Ovary (tissue), 9 donors: ENCODE results near the gene DIP2C. TPM values are rescaled to one million over a fixed set of nuclear protein-coding genes. Genes with fewer than 3 reads are reported as not detected.

Experiments used
- DNase-seq, 5 donors: peaks; one replicate each; pipeline ENCODE4 v3.0.0-alpha.2; 2019 to 2020
- H3K27ac ChIP-seq, 2 donors: fragments of 200-600 bp; one replicate each; pipeline versions ENCODE4 v1.5.1 to v1.8.0; 2019 to 2022
- H3K27me3 ChIP-seq: fragments of 200-600 bp; one replicate; pipeline ENCODE4 v1.8.0; 2022
- H3K36me3 ChIP-seq: fragments of 200-600 bp; sonication (generic); one replicate; pipeline ENCODE4 v1.5.1; 2019
- H3K4me1 ChIP-seq: one replicate; pipeline ENCODE4 v1.8.1; 2013; ENCODE audit warnings: mild to moderate bottlenecking, moderate library complexity; ENCODE audit not compliant: insufficient read depth
- H3K4me3 ChIP-seq: fragments of 200-600 bp; sonication (generic); one replicate; pipeline ENCODE4 v1.5.1; 2017
- H3K9me3 ChIP-seq, 2 donors: fragments of 200-600 bp in 1 of 2; sonication (generic) in 1 of 2; one replicate each; pipeline versions ENCODE4 v1.5.1 to v1.8.1; 2013 to 2019; ENCODE audit warnings: mild to moderate bottlenecking in 1 of 2, moderate library complexity in 1 of 2
- CTCF ChIP-seq, 3 donors: fragments of 450-650 bp in 2 of 3; fragments of 200-600 bp in 1 of 3; IDR thresholded peaks; one replicate each; pipeline versions ENCODE4 v1.5.1 to v1.8.0; 2016 to 2022; ENCODE audit warnings: antibody characterized with exemption in 3 of 3, mild to moderate bottlenecking in 1 of 3
- EP300 ChIP-seq: sonication (generic); formaldehyde crosslinking; IDR thresholded peaks from one replicate; pipeline ENCODE4 v1.6.1; 2017; ENCODE audit warnings: antibody characterized with exemption
- POLR2A ChIP-seq: fragments of 450-650 bp; IDR thresholded peaks from one replicate; pipeline ENCODE4 v1.6.1; 2017; ENCODE audit warnings: antibody characterized with exemption, mild to moderate bottlenecking, moderate library complexity
- WGBS, 3 donors: extraction: QIAGEN DNeasy Blood & Tissue Kit in 1 of 3; methylation state at CpG; one replicate each; pipeline versions ENCODE4 v1.1.5 to v1.1.7; 2013 to 2017; 5-methylcytosine and 5-hydroxymethylcytosine counted together
- intact Hi-C, 4 donors: fragments of 100-400 bp; cut with DNase I; formaldehyde crosslinking; loops; one replicate each; pipeline versions ENCODE4 v1.11.0 to v1.15.1; 2022 to 2023
- polyA plus RNA-seq, 2 donors: library from polyadenylated mRNA; stranded (reverse); fragments of 200-250 nt in 1 of 2; fragments of 350-450 nt in 1 of 2; fragmentation: Illumina TruSeq in 1 of 2; extraction: RNeasy Lipid Tissue Mini Kit (QIAGEN cat#74804) in 1 of 2; gene quantifications; one replicate each; pipeline ENCODE4 v1.2.3, GENCODE V29; 2013 to 2014
- total RNA-seq, 7 donors: library from RNA; depleted of rRNA in 2 of 7; stranded (reverse); fragments of >200 nt in 2 of 7; fragmentation: NEBNext Ultra II Directional in 3 of 7; extraction: Animal tissue kit (Norgen Biotek cat#: 25700) in 3 of 7; gene quantifications; one replicate each; pipeline versions ENCODE4 v1.1.0 to v1.2.4, GENCODE V29; 2016 to 2023
- donor health status: DM: no; HTN: no; CAD: no; lungs with moderate emphysema.
- donor health status: DM: no; HTN: no; CAD: no.
- donor health status: Bipolar disorder and iron deficiency.
- donor health status: DM: yes; HTN: yes; CAD: no.
- donor health status: DM: no; HTN: no; CAD: no.
- donor health status: DM: yes; HTN: yes; CAD: no.

Gene DIP2C
- total and polyA plus RNA-seq, 9 donors = 10.1 to 29.4 (median 22.2) TPM

- Histone ChIP-seq H3K4me1 (no peaks in the 10 kb centered on the region), H3K9me3 (no peaks in the 10 kb centered on the region), H3K4me3 (no peak overlapping the region), H3K27me3 (no peaks in the 10 kb centered on the region), H3K36me3 (no peaks in the 10 kb centered on the region), H3K27ac (no peak overlapping the region)
- 85 to 89% (median 87%) methylated on average over 7 of the region's 7 CpGs for WGBS, 3 donors
- DNase-seq = no peak
- intact Hi-C loops = no loop called here
- TF ChIP-seq CTCF (IDR thresholded peaks at IDR 0.05) (no peak), POLR2A (no peak), EP300 (no peak)
Observed at GRCh38 chr10:423178-423577, 266.3 kb downstream of the DIP2C start.

- 83 to 88% (median 87%) methylated on average over 14 of the region's 14 CpGs for WGBS, 3 donors
- H3K36me3 ChIP-seq = no peaks in the 10 kb centered on the region
Observed at GRCh38 chr10:422675-423074, 266.8 kb downstream of the DIP2C start.

GRCh38 chr10:422241-422640, 267.2 kb downstream of the DIP2C start:
- no peak for TF ChIP-seq POLR2A
- no peak for TF ChIP-seq CTCF (IDR thresholded peaks at IDR 0.05)
- TF ChIP-seq EP300 = no peak
- H3K9me3 ChIP-seq = no peaks in the 10 kb centered on the region
- no peaks in the 10 kb centered on the region for H3K27me3 ChIP-seq
- intact Hi-C loops = no loop called here
- H3K36me3 ChIP-seq = no peaks in the 10 kb centered on the region
- WGBS, 3 donors = 84 to 86% (median 85%) methylated on average over 11 of the region's 11 CpGs
- H3K4me1 ChIP-seq = no peaks in the 10 kb centered on the region
- H3K4me3 ChIP-seq = no peak overlapping the region
- DNase-seq = no peak
- no peak overlapping the region for H3K27ac ChIP-seq

More at GRCh38 chr10:422675-423074, 266.8 kb downstream of the DIP2C start:
- H3K4me3 ChIP-seq = no peak overlapping the region
- H3K27ac ChIP-seq = no peak overlapping the region
- no peaks in the 10 kb centered on the region for H3K4me1 ChIP-seq
- intact Hi-C loops = no loop called here
- DNase-seq = no peak
- no peaks in the 10 kb centered on the region for H3K27me3 ChIP-seq
- TF ChIP-seq CTCF (IDR thresholded peaks at IDR 0.05) (no peak), POLR2A (no peak), EP300 (no peak)
- no peaks in the 10 kb centered on the region for H3K9me3 ChIP-seq

- Histone ChIP-seq H3K36me3 (no peaks in the 10 kb centered on the region), H3K4me1 (no peaks in the 10 kb centered on the region), H3K4me3 (no peak overlapping the region), H3K27ac (no peak overlapping the region), H3K9me3 (no peaks in the 10 kb centered on the region), H3K27me3 (no peaks in the 10 kb centered on the region)
- no peak for TF ChIP-seq EP300
- TF ChIP-seq CTCF (IDR thresholded peaks at IDR 0.05) = no peak
- TF ChIP-seq POLR2A = no peak
- 58 to 66% (median 63%) methylated on average over 8 of the region's 8 CpGs for WGBS, 3 donors
- no peak for DNase-seq
- intact Hi-C loops = no loop called here
Observed at GRCh38 chr10:421170-421569, 268.3 kb downstream of the DIP2C start.
